WTC11 (cell line): ENCODE data around the gene ELOVL6.

Source experiments
- ETV6 ChIP-seq: sonication (generic); formaldehyde crosslinking; IDR thresholded peaks from 2 replicates; pipeline ENCODE4 v1.8.1; 2022; ENCODE audit warnings: mild to moderate bottlenecking, missing genetic modification reagents
- TF ChIP-seq, protein P1 (sequence below): sonication (generic); formaldehyde crosslinking; IDR thresholded peaks from 2 replicates; pipeline ENCODE4 v1.8.0; 2022; ENCODE audit warnings: mild to moderate bottlenecking, missing genetic modification reagents

DNA sequence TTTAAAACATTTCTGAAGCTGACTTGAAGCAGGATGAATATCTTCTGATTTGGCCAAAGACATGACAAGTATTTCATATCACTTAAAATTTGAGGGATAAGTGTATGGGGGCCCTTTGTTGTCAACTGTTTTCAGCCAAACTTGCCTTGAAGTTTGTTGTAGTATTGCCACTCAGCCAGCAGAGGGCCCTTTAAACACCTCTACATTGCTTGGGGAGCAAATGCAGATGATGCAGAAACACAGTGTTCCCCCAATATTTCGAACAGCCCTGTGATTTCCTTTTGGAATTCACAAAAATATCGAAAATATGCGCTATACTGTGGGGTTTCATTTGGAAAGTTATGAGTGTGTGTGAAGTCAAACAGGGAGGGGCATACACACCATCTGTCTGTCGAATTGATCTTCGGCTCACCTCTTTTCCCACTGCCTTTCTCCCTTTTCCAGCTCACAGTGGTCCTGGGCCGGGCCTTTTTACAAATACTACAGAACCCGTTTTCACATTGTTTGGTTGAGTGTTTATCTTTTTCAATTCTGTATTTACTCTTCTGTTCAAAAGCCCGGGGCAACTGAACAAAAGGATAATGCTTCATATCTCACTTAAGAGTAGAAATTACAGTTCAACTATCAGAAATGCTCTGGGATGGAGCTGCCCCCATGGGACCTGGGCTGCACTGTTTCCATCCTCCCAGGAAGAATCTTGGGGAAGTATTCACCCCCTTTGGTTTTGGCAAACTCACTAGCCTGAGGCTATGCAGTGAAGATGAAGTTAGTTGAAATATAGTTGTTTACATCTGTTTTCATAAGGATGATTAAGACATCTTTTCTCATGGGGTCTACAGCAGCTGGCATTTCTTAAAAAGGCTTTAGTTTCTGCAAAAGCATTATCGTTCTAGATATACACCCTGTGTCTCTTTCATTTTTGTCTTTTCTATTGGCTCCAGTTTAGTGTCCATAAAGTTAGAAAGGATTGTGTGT is 148.2 kb downstream of the ELOVL6 start:
- TF ChIP-seq, protein P1, sequence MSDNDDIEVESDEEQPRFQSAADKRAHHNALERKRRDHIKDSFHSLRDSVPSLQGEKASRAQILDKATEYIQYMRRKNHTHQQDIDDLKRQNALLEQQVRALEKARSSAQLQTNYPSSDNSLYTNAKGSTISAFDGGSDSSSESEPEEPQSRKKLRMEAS (CRISPR knock-in tag) = no peak
- TF ChIP-seq ETV6 (CRISPR knock-in tag) = no peak
